WTC11 (cell line): ENCODE data around the gene SNPH. TPM values are rescaled to one million over a fixed set of nuclear protein-coding genes. Genes with fewer than 3 reads are reported as not detected.

Experiments used
- ATAC-seq: fragments of 200-7000 bp; cut with Tn5 transposase; 2 replicates; pipeline ENCODE4 v1.10.0; 2021; ENCODE audit warnings: mild to moderate bottlenecking, moderate library complexity
- CTCF ChIA-PET: fragments of 300-600 bp; sonication (Branson Sonifier 250); formaldehyde crosslinking; loops from one replicate; lab custom pipeline; 2021; ENCODE audit warnings: antibody characterized with exemption; lab: Charles Lee
- POLR2A ChIA-PET: fragments of 350-600 bp; sonication (Branson Sonifier 250); formaldehyde crosslinking; loops from one replicate; lab custom pipeline; 2021; ENCODE audit warnings: antibody characterized with exemption; lab: Charles Lee
- DNase-seq: peaks from one replicate; pipeline ENCODE4 v3.0.0; 2021; ENCODE audit warnings: low spot score
- H3K27ac Mint-ChIP-seq: 2 replicates; pipeline ENCODE4 v1.8.0; 2021; ENCODE audit warnings: mixed read lengths
- H3K27me3 Mint-ChIP-seq: 2 replicates; pipeline ENCODE4 v1.8.0; 2021; ENCODE audit warnings: low read depth, mild to moderate bottlenecking, moderate library complexity, mixed read lengths
- H3K36me3 Mint-ChIP-seq: 2 replicates; pipeline ENCODE4 v1.8.0; 2021; ENCODE audit warnings: mixed read lengths
- H3K4me1 Mint-ChIP-seq: 2 replicates; pipeline ENCODE4 v1.8.0; 2022; ENCODE audit warnings: mixed read lengths
- H3K4me3 Mint-ChIP-seq: 2 replicates; pipeline ENCODE4 v1.8.0; 2021; ENCODE audit warnings: mild to moderate bottlenecking, moderate library complexity, mixed read lengths
- H3K9me3 Mint-ChIP-seq: 2 replicates; pipeline ENCODE4 v1.8.0; 2021; ENCODE audit warnings: mixed read lengths
- AFF4 ChIP-seq: sonication (generic); formaldehyde crosslinking; IDR thresholded peaks from 2 replicates; pipeline ENCODE4 v1.8.1; 2023; ENCODE audit warnings: mild to moderate bottlenecking, missing genetic modification reagents, borderline replicate concordance
- ATF1 ChIP-seq: sonication (generic); formaldehyde crosslinking; IDR thresholded peaks from 2 replicates; pipeline ENCODE4 v1.8.1; 2023; ENCODE audit warnings: mild to moderate bottlenecking, moderate library complexity, missing genetic modification reagents
- ATF3 ChIP-seq: sonication (generic); formaldehyde crosslinking; conservative IDR thresholded peaks from 2 replicates; pipeline ENCODE4 v1.8.1; 2022; ENCODE audit warnings: mild to moderate bottlenecking, missing genetic modification reagents
- ATF6 ChIP-seq: sonication (generic); formaldehyde crosslinking; IDR thresholded peaks from 2 replicates; pipeline ENCODE4 v1.8.1; 2023; ENCODE audit warnings: mild to moderate bottlenecking, missing genetic modification reagents
- CREM ChIP-seq: sonication (generic); formaldehyde crosslinking; IDR thresholded peaks from 2 replicates; pipeline ENCODE4 v1.8.1; 2022; ENCODE audit warnings: mild to moderate bottlenecking, missing genetic modification reagents, moderate library complexity
- CTCF ChIP-seq: fragments of 200-600 bp; IDR thresholded peaks from 2 replicates; pipeline ENCODE4 v1.8.0; 2022; ENCODE audit warnings: antibody characterized with exemption
- EMX1 ChIP-seq: fragments of 250-450 bp; sonication (Bioruptor Pico); IDR thresholded peaks from 2 replicates; pipeline ENCODE4 v1.8.0; 2021; ENCODE audit warnings: mild to moderate bottlenecking
- ESRRA ChIP-seq: sonication (generic); formaldehyde crosslinking; IDR thresholded peaks from 2 replicates; pipeline ENCODE4 v1.8.1; 2022; ENCODE audit warnings: mild to moderate bottlenecking, missing genetic modification reagents, borderline replicate concordance
- FOXK1 ChIP-seq: sonication (generic); formaldehyde crosslinking; IDR thresholded peaks from 2 replicates; pipeline ENCODE4 v1.8.0; 2022; ENCODE audit warnings: mild to moderate bottlenecking, moderate library complexity, missing genetic modification reagents
- JAZF1 ChIP-seq: fragments of 250-450 bp; sonication (Bioruptor Pico); IDR thresholded peaks from 2 replicates; pipeline ENCODE4 v1.9.0; 2021; ENCODE audit warnings: moderate library complexity, mild to moderate bottlenecking, inconsistent platforms
- JUN ChIP-seq: sonication (generic); formaldehyde crosslinking; IDR thresholded peaks from 2 replicates; pipeline ENCODE4 v1.8.0; 2023; ENCODE audit warnings: mild to moderate bottlenecking, missing genetic modification reagents
- MXD4 ChIP-seq: fragments of 250-450 bp; sonication (Bioruptor Pico); IDR thresholded peaks from 2 replicates; pipeline ENCODE4 v1.8.0; 2021; ENCODE audit warnings: mild to moderate bottlenecking, moderate library complexity, borderline replicate concordance
- NFYB ChIP-seq: sonication (generic); formaldehyde crosslinking; conservative IDR thresholded peaks from 2 replicates; pipeline ENCODE4 v1.8.0; 2022; ENCODE audit warnings: low read depth, missing genetic modification reagents
- PREB ChIP-seq: sonication (generic); formaldehyde crosslinking; IDR thresholded peaks from 2 replicates; pipeline ENCODE4 v1.8.1; 2022; ENCODE audit warnings: mild to moderate bottlenecking, missing genetic modification reagents, moderate library complexity, borderline replicate concordance
- RELA ChIP-seq: sonication (generic); formaldehyde crosslinking; IDR thresholded peaks from 2 replicates; pipeline ENCODE4 v1.8.1; 2022; ENCODE audit warnings: missing genetic modification reagents, mild to moderate bottlenecking, borderline replicate concordance
- TP53 ChIP-seq: sonication (generic); formaldehyde crosslinking; IDR thresholded peaks from 2 replicates; pipeline ENCODE4 v1.8.1; 2023; ENCODE audit warnings: mild to moderate bottlenecking, missing genetic modification reagents
- ZNF232 ChIP-seq: sonication (generic); formaldehyde crosslinking; IDR thresholded peaks from 2 replicates; pipeline ENCODE4 v1.8.0; 2022; ENCODE audit warnings: mild to moderate bottlenecking, missing genetic modification reagents
- ZNF423 ChIP-seq: fragments of 250-450 bp; sonication (Bioruptor Pico); IDR thresholded peaks from 2 replicates; pipeline ENCODE4 v2.1.2; 2022; ENCODE audit warnings: mild to moderate bottlenecking, moderate library complexity
- ZNF512 ChIP-seq: sonication (generic); formaldehyde crosslinking; IDR thresholded peaks from 2 replicates; pipeline ENCODE4 v1.8.1; 2022; ENCODE audit warnings: missing genetic modification reagents, borderline replicate concordance
- ZNF532 ChIP-seq: fragments of 250-450 bp; sonication (Bioruptor Pico); IDR thresholded peaks from 2 replicates; pipeline ENCODE4 v1.9.0; 2021; ENCODE audit warnings: mild to moderate bottlenecking, borderline replicate concordance
- total RNA-seq: library from RNA; stranded (reverse); gene quantifications from 3 replicates; pipeline ENCODE4 v1.2.3, GENCODE V29; 2021

Gene SNPH
- total RNA-seq, 1 experiment from 2014 or later: 3.5 TPM

- no peak for TF ChIP-seq AFF4 (CRISPR knock-in tag)
- TF ChIP-seq MXD4 (CRISPR knock-in tag): no peak
- TF ChIP-seq FOXK1 (CRISPR knock-in tag): no peak
- TF ChIP-seq ZNF423 (CRISPR knock-in tag): no peak
- no peak for TF ChIP-seq ZNF532
- TF ChIP-seq JUN: no peak
- TF ChIP-seq RELA (CRISPR knock-in tag): no peak
- TF ChIP-seq JAZF1 (CRISPR knock-in tag): no peak
- no peak for TF ChIP-seq ESRRA (CRISPR knock-in tag)
- no peak for TF ChIP-seq ATF6 (CRISPR knock-in tag)
- TF ChIP-seq, all 79 proteins: peak for 0
Measured at GRCh38 chr20:1293641-1294379, 27.7 kb downstream of the SNPH start (continued).

- POLR2A ChIA-PET: no interaction called here
- TF ChIP-seq CTCF (no peak), TP53 (CRISPR knock-in tag) (no peak), PREB (CRISPR knock-in tag) (no peak), CREM (CRISPR knock-in tag) (no peak), ZNF512 (CRISPR knock-in tag) (no peak), NFYB (no peak), ATF3 (no peak), ATF1 (CRISPR knock-in tag) (no peak), ZNF232 (no peak), EMX1 (no peak), ZNF423 (CRISPR knock-in tag) (no peak)
Measured at GRCh38 chr20:1294497-1294896, 28.4 kb downstream of the SNPH start.

More at GRCh38 chr20:1294497-1294896, 28.4 kb downstream of the SNPH start:
- DNase-seq (no peak), ATAC-seq (no peak)
- H3K27me3 Mint-ChIP-seq: no peaks in the 10 kb centered on the region
- H3K4me1 Mint-ChIP-seq: no peaks in the 10 kb centered on the region
- no peak overlapping the region for H3K4me3 Mint-ChIP-seq
- H3K9me3 Mint-ChIP-seq: no peaks in the 10 kb centered on the region
- CTCF ChIA-PET: no interaction called here
- H3K27ac Mint-ChIP-seq: no peak overlapping the region
- H3K36me3 Mint-ChIP-seq: no peaks in the 10 kb centered on the region
